Vein endothelial cell (primary cell): ENCODE data around the gene AP1S3. TPM values are rescaled to one million over a fixed set of nuclear protein-coding genes. Genes with fewer than 3 reads are reported as not detected.

Source experiments
- total RNA-seq: library from RNA; depleted of rRNA; stranded (reverse); fragments of >200 nt; gene quantifications from 2 replicates; pipeline ENCODE4 v1.2.3, GENCODE V29; 2012

AP1S3 gene
- 2.9 and 4.8 TPM in 2 replicates for total RNA-seq

DNA sequence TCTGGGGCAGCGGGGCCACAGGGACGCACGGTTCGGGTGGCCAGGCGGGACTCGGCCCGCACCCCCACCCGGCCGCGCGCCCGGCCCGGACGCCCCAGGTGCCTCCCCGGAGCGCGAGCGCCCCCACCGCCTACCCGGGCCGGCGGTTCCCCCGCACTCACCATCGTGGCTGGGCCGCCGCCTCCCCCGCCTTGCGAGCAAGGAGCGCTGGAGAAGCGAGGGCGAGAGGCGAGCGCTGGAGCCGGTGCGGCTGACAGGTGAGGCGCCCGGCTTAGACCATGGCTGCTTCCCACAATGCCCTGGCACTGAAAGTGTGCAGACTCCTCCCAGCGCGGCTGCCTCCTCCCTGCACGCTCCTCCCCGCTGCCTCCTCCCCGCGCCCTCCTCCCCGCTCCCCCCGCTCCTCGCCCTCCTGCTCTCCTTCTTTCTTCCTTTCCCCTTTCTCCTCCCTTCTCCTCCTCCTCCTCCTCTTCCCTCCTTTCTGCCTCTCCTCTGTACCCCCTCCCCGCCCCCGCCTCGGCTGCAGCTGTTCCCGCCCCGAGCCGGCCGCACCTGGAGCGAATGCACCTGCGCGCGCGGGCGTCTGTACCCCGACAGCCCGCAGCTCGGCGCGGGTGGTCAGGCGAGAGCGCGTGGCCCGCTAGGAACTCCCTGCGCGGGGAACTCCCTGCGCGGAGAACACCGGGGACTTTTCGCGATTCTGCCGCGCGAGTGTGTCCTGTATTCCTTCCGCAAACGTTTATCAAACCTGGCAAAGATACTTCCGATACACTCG is at the start of gene AP1S3:
AP1S3 (minus strand) TSS at position 296 of the 775 bp plus-strand sequence; CDS start at position 164, 132 bp downstream.

Other genes with a start within 250 kb of the AP1S3 start
- not detected in 2 replicates for gene SCG2, start 235.2 kb downstream of the AP1S3 start, total RNA-seq
- gene WDFY1, start 107.8 kb upstream of the AP1S3 start, total RNA-seq: 112 and 127 TPM in 2 replicates
- gene MRPL44, start 119.9 kb upstream of the AP1S3 start, total RNA-seq: 30.7 and 36.6 TPM in 2 replicates
- gene SERPINE2, start 201.7 kb upstream of the AP1S3 start, total RNA-seq: 2.0 and 10.6 TPM in 2 replicates